ENCODE results near the gene MIEF2.

Gene MIEF2

GRCh38 chr17:18250259-18250658, 10.2 kb upstream of the MIEF2 start:
- no peak overlapping the region for H3K4me3 ChIP-seq (ENCODE audit: low read depth, low read length)
- no peak for TF ChIP-seq CTCF (IDR thresholded peaks at IDR 0.05; ENCODE audit: insufficient read depth, low read depth, low read length, missing control alignments)
- DNase-seq (ENCODE audit: low read depth): no peak

GRCh38 chr17:18250708-18251107, 9.8 kb upstream of the MIEF2 start:
- H3K4me3 ChIP-seq (ENCODE audit: low read depth, low read length): no peak overlapping the region
- no peak for DNase-seq (ENCODE audit: low read depth)
- no peak for TF ChIP-seq CTCF (IDR thresholded peaks at IDR 0.05; ENCODE audit: insufficient read depth, low read depth, low read length, missing control alignments)

- DNase-seq (ENCODE audit: low read depth): no peak
- H3K4me3 ChIP-seq (ENCODE audit: low read depth, low read length): no peak overlapping the region
- no peak for TF ChIP-seq CTCF (IDR thresholded peaks at IDR 0.05; ENCODE audit: insufficient read depth, low read depth, low read length, missing control alignments)
These were observed 9.3 kb upstream of the MIEF2 start for GRCh38 chr17:18251204-18251603.

GRCh38 chr17:18252160-18252559, 8.3 kb upstream of the MIEF2 start:
- DNase-seq (ENCODE audit: low read depth): no peak
- H3K4me3 ChIP-seq (ENCODE audit: low read depth, low read length): no peak overlapping the region
- no peak for TF ChIP-seq CTCF (IDR thresholded peaks at IDR 0.05; ENCODE audit: insufficient read depth, low read depth, low read length, missing control alignments)

- TF ChIP-seq CTCF (IDR thresholded peaks at IDR 0.05; ENCODE audit: insufficient read depth, low read depth, low read length, missing control alignments): no peak
- H3K4me3 ChIP-seq (ENCODE audit: low read depth, low read length): no peak overlapping the region
- DNase-seq (ENCODE audit: low read depth): no peak
These were observed 7.1 kb upstream of the MIEF2 start for GRCh38 chr17:18253187-18253884.

- no peak for TF ChIP-seq CTCF (IDR thresholded peaks at IDR 0.05; ENCODE audit: insufficient read depth, low read depth, low read length, missing control alignments)
- H3K4me3 ChIP-seq (ENCODE audit: low read depth, low read length): no peak overlapping the region
- DNase-seq (ENCODE audit: low read depth): no peak
These were observed 6.3 kb upstream of the MIEF2 start for GRCh38 chr17:18253947-18254821.

All from GM12865 (cell line).